Medulla oblongata (tissue), 1 donor: ENCODE results near the gene PTPRJ.
"Not testable (repeated sequence)": the region's sequence is repeated elsewhere in the genome, so short reads cannot be mapped to it uniquely, and the experiment has no call there.

ENCODE experiments used
- DNase-seq: peaks from one replicate; pipeline ENCODE4 v3.0.0-alpha.2; 2015; ENCODE audit errors: extremely low spot score

Gene PTPRJ

DNA sequence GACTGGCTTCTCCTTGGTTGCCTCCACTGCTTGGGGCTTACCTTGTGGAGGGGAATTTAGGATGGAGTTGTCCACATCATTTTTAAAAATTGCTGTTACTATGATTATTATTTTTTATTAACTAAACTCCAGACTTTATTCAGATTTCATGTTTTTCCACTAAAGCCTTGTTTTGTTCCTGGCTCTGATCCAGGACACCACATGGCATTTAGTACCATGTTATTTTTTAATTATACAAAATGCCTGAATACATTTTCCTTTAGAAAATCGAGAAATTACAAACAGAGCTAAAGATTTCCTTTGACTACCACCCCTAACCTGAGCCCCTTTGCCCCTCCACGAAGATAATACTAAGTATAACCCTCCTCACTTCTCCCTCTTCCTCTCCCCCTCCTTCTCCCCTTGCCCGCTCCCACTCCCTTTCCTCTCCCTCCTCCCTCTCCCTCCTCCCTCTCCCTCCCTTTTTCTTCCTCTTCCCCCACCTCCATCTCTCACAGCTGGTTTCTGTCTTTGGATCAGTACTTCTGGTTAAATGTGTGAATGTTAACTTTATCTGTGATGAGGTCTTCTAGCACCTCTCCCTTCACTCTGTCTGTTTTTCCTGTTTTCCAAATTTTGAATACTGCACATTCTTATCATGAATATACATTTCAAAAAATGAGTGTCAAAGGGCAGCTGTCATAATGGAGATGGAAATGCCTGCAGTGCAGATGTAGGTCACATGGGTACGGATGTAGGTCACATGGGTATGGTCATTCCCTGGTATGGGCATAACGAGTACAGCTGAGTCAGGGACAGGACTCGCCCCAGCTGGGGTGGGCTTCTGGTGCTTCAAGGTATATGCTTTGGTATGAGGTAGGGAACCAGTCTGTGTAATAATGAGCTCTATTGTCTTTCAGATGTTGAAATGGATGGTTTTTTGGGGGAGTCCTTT, 181.9 kb downstream of the PTPRJ start:
- DNase-seq: no peak

- DNase-seq: no peak
These were observed 182.5 kb downstream of the PTPRJ start for GRCh38 chr11:48162885-48163268.

- no peak for DNase-seq
These were observed 183.2 kb downstream of the PTPRJ start for GRCh38 chr11:48163360-48164100.

GRCh38 chr11:48164836-48165235, 184.5 kb downstream of the PTPRJ start:
- no peak for DNase-seq

- DNase-seq: no peak
These were observed 185.1 kb downstream of the PTPRJ start for GRCh38 chr11:48165426-48165825.

DNA sequence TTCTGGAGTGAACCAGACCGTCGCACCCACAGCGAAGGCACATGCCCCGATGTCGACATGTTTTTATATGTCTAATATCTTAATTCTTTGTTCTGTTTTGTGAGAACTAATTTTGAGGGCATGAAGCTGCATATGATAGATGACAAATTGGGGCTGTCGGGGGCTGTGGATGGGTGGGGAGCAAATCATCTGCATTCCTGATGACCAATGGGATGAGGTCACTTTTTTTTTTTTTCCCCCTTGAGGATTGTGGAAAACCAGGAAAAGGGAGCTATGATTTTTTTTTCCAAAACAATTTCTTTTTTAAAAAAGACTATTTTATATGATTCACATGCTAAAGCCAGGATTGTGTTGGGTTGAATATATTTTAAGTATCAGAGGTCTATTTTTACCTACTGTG, 187.0 kb downstream of the PTPRJ start:
- no peak for DNase-seq

DNA sequence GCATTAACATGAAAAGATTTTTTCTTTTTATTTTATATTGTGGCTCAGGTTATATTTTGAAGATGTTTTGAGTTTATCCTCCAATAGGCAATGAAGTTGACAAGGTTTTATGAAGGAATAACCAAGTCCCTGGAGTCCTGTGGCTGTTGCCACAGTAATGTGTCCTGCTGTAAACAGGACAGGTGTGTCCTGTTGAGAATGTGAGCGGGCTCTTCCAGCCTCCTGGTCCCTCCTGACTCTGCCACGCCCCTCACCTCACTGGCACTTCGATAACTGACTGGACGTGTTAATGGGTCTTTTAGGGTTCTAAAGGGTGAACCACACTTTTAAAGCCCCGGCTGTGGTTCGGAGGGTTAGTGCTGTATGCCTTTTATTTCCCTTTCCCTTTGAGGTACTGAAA, 188.5 kb downstream of the PTPRJ start:
- DNase-seq: no peak

DNA sequence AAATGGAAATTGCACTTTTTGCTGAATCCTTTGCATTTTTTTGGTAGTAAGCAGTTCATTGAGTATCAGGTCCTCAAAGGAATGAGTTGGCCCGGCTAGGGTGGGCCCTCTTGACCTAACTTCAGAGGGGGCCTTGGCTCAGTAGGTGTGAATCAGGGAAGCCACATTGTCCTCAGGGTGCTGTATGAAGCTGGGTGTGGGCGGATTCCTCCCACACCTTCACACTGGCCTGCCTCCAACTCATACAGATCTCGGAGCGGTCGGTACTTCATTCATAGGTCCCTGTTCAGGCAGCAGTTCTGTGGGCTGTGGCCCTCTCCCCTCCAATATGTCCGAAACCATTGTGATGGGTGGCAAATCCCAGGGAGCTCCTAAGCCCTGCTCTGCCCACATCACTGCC, 188.9 kb downstream of the PTPRJ start:
- no peak for DNase-seq

DNA sequence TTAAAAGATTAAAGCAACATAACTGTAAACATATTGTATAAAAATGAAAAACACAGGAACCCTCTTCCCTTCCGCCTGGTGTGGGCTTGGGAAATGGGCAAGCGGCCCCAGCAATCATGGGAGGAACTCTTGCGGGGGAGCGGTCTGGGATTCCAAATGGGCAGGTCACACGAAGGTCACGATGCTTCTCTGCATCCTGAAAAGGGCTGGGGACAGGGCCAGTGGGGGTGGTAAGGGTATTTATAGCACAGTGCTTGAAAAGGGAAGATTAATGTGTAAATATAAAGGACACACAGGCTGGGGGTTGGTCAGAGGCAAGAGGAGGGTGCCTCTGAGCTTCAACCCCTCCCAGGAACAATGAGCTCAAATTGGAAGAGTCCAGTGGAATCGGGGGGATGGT, 189.4 kb downstream of the PTPRJ start:
- DNase-seq: no peak

- DNase-seq: peak; percentile 27
These were observed 190.2 kb downstream of the PTPRJ start for GRCh38 chr11:48170241-48171233.

DNA sequence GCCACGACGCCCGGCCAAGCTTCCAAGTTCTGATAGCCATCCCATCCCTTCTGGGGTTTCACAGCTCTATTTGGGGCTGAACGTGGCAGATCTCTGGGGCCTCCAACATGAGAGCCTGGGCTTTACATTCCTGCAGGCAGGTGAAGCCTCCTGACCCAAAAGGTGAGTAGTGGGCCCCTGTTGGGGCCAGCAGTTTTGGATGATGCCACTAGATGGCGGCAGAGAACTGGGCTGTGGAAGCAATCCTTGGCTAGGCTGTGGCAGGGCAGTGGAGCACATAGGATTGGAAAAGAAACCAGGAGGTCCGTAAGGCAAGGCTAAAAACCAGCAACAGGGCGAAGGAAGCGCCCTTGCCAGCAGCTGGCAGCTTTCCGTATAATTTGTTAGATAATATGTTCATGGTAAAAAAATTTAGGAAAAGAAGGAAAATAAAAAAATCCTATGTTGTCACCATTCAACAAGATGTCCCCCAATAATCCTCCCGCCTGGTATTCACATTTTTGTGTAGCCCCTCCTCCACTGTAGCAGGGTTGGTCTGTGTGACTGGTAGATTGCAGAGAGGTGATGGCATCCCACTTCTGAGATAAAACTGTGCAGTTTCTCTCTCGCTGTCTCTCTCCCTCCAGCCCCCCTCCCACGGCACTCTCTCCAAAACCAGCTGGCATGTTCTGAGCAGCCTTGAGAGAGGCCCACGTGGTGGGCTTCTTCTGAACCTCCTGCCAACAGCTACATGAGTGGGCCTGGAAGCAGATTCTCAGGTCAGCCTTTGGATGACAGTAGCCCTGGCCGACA, 192.7 kb downstream of the PTPRJ start:
- peak; percentile 73 for DNase-seq

DNA sequence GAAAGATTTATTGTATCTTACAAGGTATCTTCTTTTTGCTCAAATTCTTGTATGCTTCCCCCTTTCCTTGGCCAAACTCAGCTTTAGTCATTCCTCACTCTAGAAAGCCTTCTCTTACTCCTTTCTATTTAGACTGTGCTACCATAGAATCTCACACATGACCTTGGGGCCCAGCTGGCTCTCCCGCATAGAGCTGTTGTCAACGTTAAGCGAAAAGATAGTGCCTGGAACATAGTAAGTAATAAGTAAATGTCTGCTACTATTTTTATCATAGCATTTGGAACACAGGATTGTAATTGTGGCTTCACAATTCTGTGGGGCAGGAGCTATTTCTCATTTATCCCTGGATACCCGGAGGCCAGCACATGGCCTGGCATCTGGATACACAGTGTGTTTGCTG, 197.3 kb downstream of the PTPRJ start:
- no peak for DNase-seq

DNA sequence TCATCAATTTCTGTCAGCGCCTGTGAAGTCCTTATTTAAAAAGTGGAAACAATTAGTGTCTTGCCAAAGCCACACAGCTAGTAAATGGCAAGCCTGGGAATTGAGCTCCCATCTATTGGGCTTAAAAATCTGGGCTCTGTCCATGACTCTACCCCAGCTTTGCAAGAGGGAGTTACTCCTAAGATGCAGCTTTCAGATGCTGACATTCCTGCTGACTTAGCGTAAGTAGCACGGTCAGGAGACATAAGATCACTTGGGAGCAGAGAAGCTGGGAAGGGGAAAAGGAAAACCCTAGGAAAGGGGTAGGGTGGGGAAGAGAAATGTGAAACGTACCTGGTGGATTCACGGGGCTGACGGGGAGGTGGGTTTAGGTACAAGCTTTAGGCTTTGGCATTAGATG, 200.3 kb downstream of the PTPRJ start:
- no peak for DNase-seq

DNA sequence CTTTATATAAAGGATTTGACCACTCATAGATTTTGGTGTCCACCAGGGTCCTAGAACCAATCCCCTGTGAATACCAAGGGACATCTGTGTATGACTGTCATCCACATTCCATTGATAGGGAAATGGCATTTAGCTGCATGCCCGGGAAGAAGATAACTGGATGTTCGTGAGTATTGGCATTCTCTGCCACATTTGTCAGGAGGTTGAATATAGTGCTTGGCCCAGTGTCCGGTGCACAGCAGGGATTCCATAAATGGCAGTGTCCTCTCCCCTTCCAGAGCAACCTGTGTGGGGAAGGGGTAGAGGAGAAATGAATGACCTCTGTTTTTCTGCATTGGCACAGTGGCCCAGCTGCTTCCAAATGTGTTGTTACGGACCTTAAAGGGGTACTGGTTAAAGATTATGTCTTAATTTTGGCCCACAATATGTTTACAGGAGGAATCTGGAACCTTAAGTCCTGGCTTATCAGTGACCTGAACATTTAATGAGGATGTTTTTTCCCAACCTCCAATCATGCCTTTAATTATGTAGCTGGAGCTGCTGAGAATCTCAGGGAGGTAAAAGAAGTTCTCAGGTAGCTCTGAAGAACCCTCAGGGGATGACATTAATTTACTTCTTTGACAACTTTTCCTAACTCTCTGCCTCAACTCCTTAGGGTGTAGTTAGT, 202.6 kb downstream of the PTPRJ start:
- no peak for DNase-seq

DNA sequence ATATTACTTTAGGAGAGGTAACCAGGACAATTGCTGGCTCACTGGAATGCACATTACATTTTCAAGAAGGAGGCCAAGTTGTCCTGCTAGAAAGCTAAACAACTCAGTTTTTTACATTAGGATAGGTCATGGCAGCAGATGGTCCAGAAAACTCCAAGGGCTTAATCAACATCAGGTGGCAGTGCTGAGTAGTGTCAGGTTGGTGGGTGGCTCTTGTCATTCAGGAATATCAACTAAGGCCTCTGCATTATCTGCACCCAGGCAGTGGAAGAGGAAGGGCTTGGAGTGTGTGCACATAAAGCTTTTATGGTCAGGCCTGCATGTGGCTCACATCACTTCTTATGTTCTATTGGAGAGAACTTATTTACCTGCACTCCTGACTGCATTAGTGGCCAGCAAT, 204.1 kb downstream of the PTPRJ start:
- no peak for DNase-seq

- DNase-seq: not testable (repeated sequence)
These were observed 210.7 kb downstream of the PTPRJ start for GRCh38 chr11:48190906-48191654.

GRCh38 chr11:48193876-48194275, 213.5 kb downstream of the PTPRJ start:
- DNase-seq: no peak

DNA sequence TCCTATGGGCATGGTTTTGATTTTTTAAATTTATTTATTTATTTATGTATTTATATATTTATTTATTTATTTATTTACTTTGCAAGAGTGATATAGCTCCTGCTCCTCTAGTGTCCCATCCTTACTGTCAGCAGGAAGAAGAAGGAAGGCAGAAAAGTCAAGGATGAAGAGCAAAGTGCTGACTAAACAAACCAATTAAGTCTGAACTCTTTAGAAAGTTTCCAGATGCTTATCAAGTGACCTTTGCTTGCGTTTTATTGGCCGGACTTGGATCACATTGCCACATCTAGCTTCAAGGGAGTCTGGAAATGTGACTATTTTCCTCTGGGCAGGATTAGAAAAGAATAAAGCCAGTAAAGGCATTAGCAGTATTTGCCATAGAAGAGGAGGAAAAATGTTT, 227.5 kb downstream of the PTPRJ start:
- DNase-seq: no peak

DNA sequence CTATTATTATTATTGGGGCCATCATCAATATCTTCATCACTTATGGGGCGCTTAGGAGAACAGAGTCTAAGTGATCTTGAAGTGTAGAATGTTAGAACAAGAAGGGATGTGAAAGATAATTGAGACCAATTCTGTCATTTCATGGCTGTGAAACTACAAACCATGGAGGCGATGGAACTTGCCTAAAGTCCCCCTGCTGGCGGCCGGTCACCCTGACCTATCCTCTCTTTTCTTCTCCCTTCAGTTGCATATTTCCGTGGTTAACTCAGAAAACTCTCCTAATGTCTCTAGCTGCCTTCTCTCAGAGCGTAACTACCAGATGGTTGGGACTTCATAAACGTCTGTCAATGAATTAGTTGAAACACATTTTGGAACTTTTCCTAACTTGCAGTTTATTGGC, 229.7 kb downstream of the PTPRJ start:
- no peak for DNase-seq

DNA sequence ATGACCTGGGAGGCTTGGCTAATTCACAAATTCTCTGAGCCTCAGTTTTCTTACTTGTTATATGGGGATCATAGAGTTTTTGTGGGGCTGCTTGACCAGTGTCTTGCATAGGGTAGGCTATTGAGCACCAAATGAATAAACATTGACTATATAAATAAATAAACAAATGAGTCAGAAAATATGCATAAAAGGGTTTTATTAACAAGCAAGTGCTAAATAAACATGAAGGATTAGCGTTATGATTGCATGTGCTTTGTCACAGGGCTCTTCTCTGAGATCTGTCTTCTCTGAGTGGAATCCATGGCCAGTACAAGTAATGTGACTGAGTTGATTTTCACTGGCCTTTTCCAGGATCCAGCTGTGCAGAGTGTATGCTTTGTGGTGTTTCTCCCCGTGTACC, 236.2 kb downstream of the PTPRJ start, which contains the start of gene OR4B1:
OR4B1 (plus strand) TSS at position 301 of the 400 bp plus-strand sequence; CDS start at position 301, 0 bp downstream.
- DNase-seq: no peak
